HepG2 (cell line): ENCODE measurements around the gene HPCAL1. TPM values are rescaled to one million over a fixed set of nuclear protein-coding genes. Genes with fewer than 3 reads are reported as not detected.
A peak's percentile ranks its signal among the peaks of the same experiment; 100 is the strongest.

Source experiments
- EHMT2 ChIP-seq: fragments of 200-600 bp; sonication (generic); IDR thresholded peaks from 2 replicates; pipeline ENCODE4 v1.7.0; 2017; ENCODE audit warnings: antibody characterized with exemption, low read depth, low read length, borderline replicate concordance
- MYC ChIP-seq: sonication (generic); formaldehyde crosslinking; IDR thresholded peaks from 2 replicates; pipeline ENCODE4 v1.9.0; 2021; ENCODE audit warnings: missing genetic modification reagents, borderline replicate concordance
- NR2F6 ChIP-seq, 2 experiments: IDR thresholded peaks; 2 replicates each; pipeline ENCODE4 v1.6.1; 2016; ENCODE audit warnings: antibody characterized with exemption in 1 of 2, mild to moderate bottlenecking in 1 of 2
- RBM22 ChIP-seq: fragments of 200-400 bp; formaldehyde crosslinking; optimal IDR thresholded peaks from 2 replicates; pipeline ENCODE3; 2017; ENCODE audit warnings: mild to moderate bottlenecking, low read length, moderate library complexity
- TGIF2 ChIP-seq: IDR thresholded peaks from 2 replicates; pipeline ENCODE4 v1.6.1; 2016; ENCODE audit warnings: control low read depth, missing compliant biosample characterization
- ZNF235 ChIP-seq: sonication (generic); formaldehyde crosslinking; IDR thresholded peaks from 2 replicates; pipeline ENCODE4 v1.8.1; 2023; ENCODE audit warnings: mild to moderate bottlenecking, missing genetic modification reagents, borderline replicate concordance
- ZNF292 ChIP-seq: sonication (generic); formaldehyde crosslinking; IDR thresholded peaks from 2 replicates; pipeline ENCODE4 v1.8.1; 2022; ENCODE audit warnings: mild to moderate bottlenecking, low read depth, missing genetic modification reagents, borderline replicate concordance
- ZNF737 ChIP-seq: sonication (generic); formaldehyde crosslinking; IDR thresholded peaks from 2 replicates; pipeline ENCODE4 v1.5.0; 2020; ENCODE audit warnings: missing genetic modification reagents, mild to moderate bottlenecking, borderline replicate concordance
- ZNF788 ChIP-seq: sonication (generic); formaldehyde crosslinking; IDR thresholded peaks from 2 replicates; pipeline ENCODE4 v1.5.0; 2020; ENCODE audit warnings: mild to moderate bottlenecking, missing genetic modification reagents, borderline replicate concordance
- ZNF883 ChIP-seq: sonication (generic); formaldehyde crosslinking; IDR thresholded peaks from 2 replicates; pipeline ENCODE4 v1.5.1; 2020; ENCODE audit warnings: mild to moderate bottlenecking, missing genetic modification reagents; ENCODE audit errors: not compliant biosample characterization
- polyA plus RNA-seq, 8 experiments: library from polyadenylated mRNA; depleted of rRNA in 3 of 8; stranded (reverse) in 7 of 8; unstranded in 1 of 8; fragments of >200 nt; fragmentation: Illumina TruSeq in 4 of 8; extraction: Trizol in 4 of 8; gene quantifications; 2 replicates each; pipeline versions ENCODE4 v1.2.1 to v1.2.3, GENCODE V29; 2011 to 2016; ENCODE audit warnings: low read depth in 4 of 8, missing spikeins in 1 of 8, mixed read lengths in 1 of 8; ENCODE audit not compliant: insufficient read depth in 1 of 8
- total RNA-seq, 5 experiments: library from RNA; depleted of rRNA; stranded (reverse); fragments of >200 nt; fragmentation: Illumina TruSeq; extraction: Trizol; gene quantifications; 2 replicates each; pipeline ENCODE4 v1.2.3, GENCODE V29; 2016; ENCODE audit warnings: low read depth in 1 of 5
- TF ChIP-seq, protein P1 (sequence below): sonication (generic); formaldehyde crosslinking; IDR thresholded peaks from 2 replicates; pipeline ENCODE4 v1.5.1; 2020; ENCODE audit warnings: mild to moderate bottlenecking, missing genetic modification reagents, moderate library complexity
- TF ChIP-seq, protein P2 (sequence below): sonication (generic); formaldehyde crosslinking; IDR thresholded peaks from 2 replicates; pipeline ENCODE4 v1.4.0; 2020; ENCODE audit warnings: missing genetic modification reagents, borderline replicate concordance
- TF ChIP-seq, protein P3 (sequence below): sonication (generic); formaldehyde crosslinking; IDR thresholded peaks from 2 replicates; pipeline ENCODE4 v1.5.0; 2020; ENCODE audit warnings: missing genetic modification reagents, mild to moderate bottlenecking, borderline replicate concordance
- TF ChIP-seq, protein P4 (sequence below): sonication (generic); formaldehyde crosslinking; IDR thresholded peaks from 2 replicates; pipeline ENCODE4 v1.5.1; 2020; ENCODE audit warnings: mild to moderate bottlenecking, missing genetic modification reagents, borderline replicate concordance
- TF ChIP-seq, protein P5 (sequence below): sonication (generic); formaldehyde crosslinking; conservative IDR thresholded peaks from 2 replicates; pipeline ENCODE4 v1.4.0; 2020; ENCODE audit warnings: missing genetic modification reagents

Gene HPCAL1
- total and polyA plus RNA-seq, 2 of the 13 experiments (the other 11 are each of a cell fraction or from before 2014, with no cell fraction given): 29.5 to 29.9 TPM

DNA sequence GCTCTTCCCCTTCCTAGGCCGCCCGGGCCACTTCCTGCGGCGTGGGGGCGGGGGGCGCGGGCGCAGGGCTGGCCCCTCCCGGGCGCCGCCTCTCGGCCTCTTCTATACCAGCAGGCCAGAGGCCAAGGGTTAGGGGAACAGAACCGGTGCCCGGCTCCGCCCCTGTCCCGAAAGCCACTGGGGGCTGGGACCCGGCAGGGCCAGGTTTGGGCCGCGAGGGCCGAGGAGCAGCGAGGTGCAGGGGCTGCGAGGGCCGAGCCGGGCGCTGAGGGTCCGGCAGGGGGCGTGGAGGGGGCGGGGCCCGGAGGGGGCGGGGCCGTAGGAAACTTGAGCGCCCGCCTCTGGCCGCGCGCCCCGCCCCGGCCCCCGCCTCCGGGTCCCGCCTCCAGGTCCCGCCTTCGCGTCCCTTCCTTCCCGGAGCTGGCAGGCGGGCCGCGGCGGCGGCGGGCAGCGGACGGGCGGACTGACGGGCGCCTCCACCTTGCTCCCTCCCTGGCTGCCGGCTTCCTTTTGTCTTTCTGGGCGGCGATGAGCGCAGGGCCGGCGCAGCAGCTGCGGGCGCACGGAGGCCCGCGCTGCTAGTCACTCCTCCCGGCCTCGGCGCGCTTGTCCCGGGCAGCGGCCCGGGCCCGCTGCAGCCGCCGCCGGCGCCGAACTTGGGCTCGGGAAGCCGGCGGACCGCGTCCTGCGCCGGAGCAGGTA lies at the start of gene HPCAL1 (continued):
- TF ChIP-seq MYC (CRISPR knock-in tag) (peak; percentile 82), NR2F6 (IDR thresholded peaks at IDR 0.05) (peak; percentile 40; the same call in 1 of the 2 replicates), NR2F6 (CRISPR knock-in tag; IDR thresholded peaks at IDR 0.05) (peak; percentile 90), ZNF737 (no peak), ZNF292 (CRISPR knock-in tag) (no peak), EHMT2 (no peak), RBM22 (no peak), ZNF788 (CRISPR knock-in tag) (peak; percentile 59; the same call in 1 of the 2 replicates), ZNF883 (no peak), ZNF235 (CRISPR knock-in tag) (no peak), TGIF2 (CRISPR knock-in tag) (0 out of 2 replicates have a peak, but pooled peaks have one; percentile 13)
- TF ChIP-seq, protein P1, sequence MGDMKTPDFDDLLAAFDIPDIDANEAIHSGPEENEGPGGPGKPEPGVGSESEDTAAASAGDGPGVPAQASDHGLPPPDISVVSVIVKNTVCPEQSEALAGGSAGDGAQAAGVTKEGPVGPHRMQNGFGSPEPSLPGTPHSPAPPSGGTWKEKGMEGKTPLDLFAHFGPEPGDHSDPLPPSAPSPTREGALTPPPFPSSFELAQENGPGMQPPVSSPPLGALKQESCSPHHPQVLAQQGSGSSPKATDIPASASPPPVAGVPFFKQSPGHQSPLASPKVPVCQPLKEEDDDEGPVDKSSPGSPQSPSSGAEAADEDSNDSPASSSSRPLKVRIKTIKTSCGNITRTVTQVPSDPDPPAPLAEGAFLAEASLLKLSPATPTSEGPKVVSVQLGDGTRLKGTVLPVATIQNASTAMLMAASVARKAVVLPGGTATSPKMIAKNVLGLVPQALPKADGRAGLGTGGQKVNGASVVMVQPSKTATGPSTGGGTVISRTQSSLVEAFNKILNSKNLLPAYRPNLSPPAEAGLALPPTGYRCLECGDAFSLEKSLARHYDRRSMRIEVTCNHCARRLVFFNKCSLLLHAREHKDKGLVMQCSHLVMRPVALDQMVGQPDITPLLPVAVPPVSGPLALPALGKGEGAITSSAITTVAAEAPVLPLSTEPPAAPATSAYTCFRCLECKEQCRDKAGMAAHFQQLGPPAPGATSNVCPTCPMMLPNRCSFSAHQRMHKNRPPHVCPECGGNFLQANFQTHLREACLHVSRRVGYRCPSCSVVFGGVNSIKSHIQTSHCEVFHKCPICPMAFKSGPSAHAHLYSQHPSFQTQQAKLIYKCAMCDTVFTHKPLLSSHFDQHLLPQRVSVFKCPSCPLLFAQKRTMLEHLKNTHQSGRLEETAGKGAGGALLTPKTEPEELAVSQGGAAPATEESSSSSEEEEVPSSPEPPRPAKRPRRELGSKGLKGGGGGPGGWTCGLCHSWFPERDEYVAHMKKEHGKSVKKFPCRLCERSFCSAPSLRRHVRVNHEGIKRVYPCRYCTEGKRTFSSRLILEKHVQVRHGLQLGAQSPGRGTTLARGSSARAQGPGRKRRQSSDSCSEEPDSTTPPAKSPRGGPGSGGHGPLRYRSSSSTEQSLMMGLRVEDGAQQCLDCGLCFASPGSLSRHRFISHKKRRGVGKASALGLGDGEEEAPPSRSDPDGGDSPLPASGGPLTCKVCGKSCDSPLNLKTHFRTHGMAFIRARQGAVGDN (CRISPR knock-in tag): peak; percentile 54
- TF ChIP-seq, protein P2, sequence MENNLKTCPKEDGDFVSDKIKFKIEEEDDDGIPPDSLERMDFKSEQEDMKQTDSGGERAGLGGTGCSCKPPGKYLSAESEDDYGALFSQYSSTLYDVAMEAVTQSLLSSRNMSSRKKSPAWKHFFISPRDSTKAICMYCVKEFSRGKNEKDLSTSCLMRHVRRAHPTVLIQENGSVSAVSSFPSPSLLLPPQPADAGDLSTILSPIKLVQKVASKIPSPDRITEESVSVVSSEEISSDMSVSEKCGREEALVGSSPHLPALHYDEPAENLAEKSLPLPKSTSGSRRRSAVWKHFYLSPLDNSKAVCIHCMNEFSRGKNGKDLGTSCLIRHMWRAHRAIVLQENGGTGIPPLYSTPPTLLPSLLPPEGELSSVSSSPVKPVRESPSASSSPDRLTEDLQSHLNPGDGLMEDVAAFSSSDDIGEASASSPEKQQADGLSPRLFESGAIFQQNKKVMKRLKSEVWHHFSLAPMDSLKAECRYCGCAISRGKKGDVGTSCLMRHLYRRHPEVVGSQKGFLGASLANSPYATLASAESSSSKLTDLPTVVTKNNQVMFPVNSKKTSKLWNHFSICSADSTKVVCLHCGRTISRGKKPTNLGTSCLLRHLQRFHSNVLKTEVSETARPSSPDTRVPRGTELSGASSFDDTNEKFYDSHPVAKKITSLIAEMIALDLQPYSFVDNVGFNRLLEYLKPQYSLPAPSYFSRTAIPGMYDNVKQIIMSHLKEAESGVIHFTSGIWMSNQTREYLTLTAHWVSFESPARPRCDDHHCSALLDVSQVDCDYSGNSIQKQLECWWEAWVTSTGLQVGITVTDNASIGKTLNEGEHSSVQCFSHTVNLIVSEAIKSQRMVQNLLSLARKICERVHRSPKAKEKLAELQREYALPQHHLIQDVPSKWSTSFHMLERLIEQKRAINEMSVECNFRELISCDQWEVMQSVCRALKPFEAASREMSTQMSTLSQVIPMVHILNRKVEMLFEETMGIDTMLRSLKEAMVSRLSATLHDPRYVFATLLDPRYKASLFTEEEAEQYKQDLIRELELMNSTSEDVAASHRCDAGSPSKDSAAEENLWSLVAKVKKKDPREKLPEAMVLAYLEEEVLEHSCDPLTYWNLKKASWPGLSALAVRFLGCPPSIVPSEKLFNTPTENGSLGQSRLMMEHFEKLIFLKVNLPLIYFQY (CRISPR knock-in tag): peak; percentile 100
- TF ChIP-seq, protein P3, sequence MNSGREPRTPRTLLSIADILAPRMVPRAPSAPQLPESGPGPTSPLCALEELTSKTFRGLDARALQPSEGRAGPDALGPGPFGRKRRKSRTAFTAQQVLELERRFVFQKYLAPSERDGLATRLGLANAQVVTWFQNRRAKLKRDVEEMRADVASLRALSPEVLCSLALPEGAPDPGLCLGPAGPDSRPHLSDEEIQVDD (CRISPR knock-in tag): no peak
- TF ChIP-seq, protein P4, sequence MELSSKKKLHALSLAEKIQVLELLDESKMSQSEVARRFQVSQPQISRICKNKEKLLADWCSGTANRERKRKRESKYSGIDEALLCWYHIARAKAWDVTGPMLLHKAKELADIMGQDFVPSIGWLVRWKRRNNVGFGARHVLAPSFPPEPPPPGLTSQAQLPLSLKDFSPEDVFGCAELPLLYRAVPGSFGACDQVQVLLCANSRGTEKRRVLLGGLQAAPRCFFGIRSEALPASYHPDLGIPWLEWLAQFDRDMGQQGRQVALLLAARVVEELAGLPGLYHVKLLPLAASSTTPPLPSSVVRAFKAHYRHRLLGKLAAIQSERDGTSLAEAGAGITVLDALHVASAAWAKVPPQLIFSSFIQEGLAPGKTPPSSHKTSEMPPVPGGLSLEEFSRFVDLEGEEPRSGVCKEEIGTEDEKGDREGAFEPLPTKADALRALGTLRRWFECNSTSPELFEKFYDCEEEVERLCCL (CRISPR knock-in tag): no peak
- TF ChIP-seq, protein P5, sequence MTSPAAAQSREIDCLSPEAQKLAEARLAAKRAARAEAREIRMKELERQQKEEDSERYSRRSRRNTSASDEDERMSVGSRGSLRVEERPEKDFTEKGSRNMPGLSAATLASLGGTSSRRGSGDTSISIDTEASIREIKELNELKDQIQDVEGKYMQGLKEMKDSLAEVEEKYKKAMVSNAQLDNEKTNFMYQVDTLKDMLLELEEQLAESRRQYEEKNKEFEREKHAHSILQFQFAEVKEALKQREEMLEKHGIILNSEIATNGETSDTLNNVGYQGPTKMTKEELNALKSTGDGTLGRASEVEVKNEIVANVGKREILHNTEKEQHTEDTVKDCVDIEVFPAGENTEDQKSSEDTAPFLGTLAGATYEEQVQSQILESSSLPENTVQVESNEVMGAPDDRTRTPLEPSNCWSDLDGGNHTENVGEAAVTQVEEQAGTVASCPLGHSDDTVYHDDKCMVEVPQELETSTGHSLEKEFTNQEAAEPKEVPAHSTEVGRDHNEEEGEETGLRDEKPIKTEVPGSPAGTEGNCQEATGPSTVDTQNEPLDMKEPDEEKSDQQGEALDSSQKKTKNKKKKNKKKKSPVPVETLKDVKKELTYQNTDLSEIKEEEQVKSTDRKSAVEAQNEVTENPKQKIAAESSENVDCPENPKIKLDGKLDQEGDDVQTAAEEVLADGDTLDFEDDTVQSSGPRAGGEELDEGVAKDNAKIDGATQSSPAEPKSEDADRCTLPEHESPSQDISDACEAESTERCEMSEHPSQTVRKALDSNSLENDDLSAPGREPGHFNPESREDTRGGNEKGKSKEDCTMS: no peak
